ENCODE results near the gene RGCC. TPM values are rescaled to one million over a fixed set of nuclear protein-coding genes. Genes with fewer than 3 reads are reported as not detected.

Gene RGCC
- total RNA-seq, 1 donor from 2014 or later = 212 TPM

GRCh38 chr13:41497436-41497835 lies 40.1 kb downstream of the RGCC start:
- H3K9me3 ChIP-seq = no peaks in the 10 kb centered on the region
- no peak overlapping the region for H3K27ac ChIP-seq
- no peak for DNase-seq (ENCODE audit: extremely low spot score in 2 of 2)
- no peaks in the 10 kb centered on the region for H3K27me3 ChIP-seq
- TF ChIP-seq CTCF (IDR thresholded peaks at IDR 0.05) = no peak
- no peak for TF ChIP-seq POLR2A (IDR thresholded peaks at IDR 0.05)
- no peak for TF ChIP-seq POLR2AphosphoS5 (IDR thresholded peaks at IDR 0.05; ENCODE audit: insufficient read depth in 1 of 2, low read depth in 1 of 2)
- no peaks in the 10 kb centered on the region for H3K36me3 ChIP-seq
- intact Hi-C loops (cut with DNase I) = no loop called here
- H3K4me3 ChIP-seq = no peak overlapping the region
- peaks cover 22% of the 10 kb centered on the region for H3K4me1 ChIP-seq

GRCh38 chr13:41499452-41499851 lies 42.1 kb downstream of the RGCC start:
- no peaks in the 10 kb centered on the region for H3K36me3 ChIP-seq
- no peak overlapping the region for H3K27ac ChIP-seq
- H3K9me3 ChIP-seq = no peaks in the 10 kb centered on the region
- DNase-seq (ENCODE audit: extremely low spot score in 2 of 2) = no peak
- intact Hi-C loops (cut with DNase I) = no loop called here
- no peak overlapping the region for H3K4me3 ChIP-seq
- TF ChIP-seq POLR2A (IDR thresholded peaks at IDR 0.05) (no peak), POLR2AphosphoS5 (IDR thresholded peaks at IDR 0.05; ENCODE audit: insufficient read depth in 1 of 2, low read depth in 1 of 2) (no peak), CTCF (IDR thresholded peaks at IDR 0.05) (no peak)
- no peaks in the 10 kb centered on the region for H3K27me3 ChIP-seq
- peaks cover 18% of the 10 kb centered on the region for H3K4me1 ChIP-seq

GRCh38 chr13:41500511-41500910 lies 43.2 kb downstream of the RGCC start:
- no peak overlapping the region for H3K27ac ChIP-seq

GRCh38 chr13:41501281-41501680 lies 43.9 kb downstream of the RGCC start:
- Histone ChIP-seq H3K27ac (no peak overlapping the region), H3K9me3 (no peaks in the 10 kb centered on the region), H3K27me3 (no peaks in the 10 kb centered on the region), H3K4me3 (no peak overlapping the region), H3K4me1 (peaks cover 6% of the 10 kb centered on the region), H3K36me3 (no peaks in the 10 kb centered on the region)
- TF ChIP-seq CTCF (IDR thresholded peaks at IDR 0.05) = no peak
- TF ChIP-seq POLR2A (IDR thresholded peaks at IDR 0.05) = no peak
- no peak for TF ChIP-seq POLR2AphosphoS5 (IDR thresholded peaks at IDR 0.05; ENCODE audit: insufficient read depth in 1 of 2, low read depth in 1 of 2)
- intact Hi-C loops (cut with DNase I) = no loop called here
- no peak for DNase-seq (ENCODE audit: extremely low spot score in 2 of 2)

More at GRCh38 chr13:41500511-41500910, 43.2 kb downstream of the RGCC start:
- no peak overlapping the region for H3K4me3 ChIP-seq
- intact Hi-C loops (cut with DNase I) = no loop called here
- TF ChIP-seq POLR2A (IDR thresholded peaks at IDR 0.05) (no peak), CTCF (IDR thresholded peaks at IDR 0.05) (no peak), POLR2AphosphoS5 (IDR thresholded peaks at IDR 0.05; ENCODE audit: insufficient read depth in 1 of 2, low read depth in 1 of 2) (no peak)
- H3K9me3 ChIP-seq = no peaks in the 10 kb centered on the region
- H3K27me3 ChIP-seq = no peaks in the 10 kb centered on the region
- H3K4me1 ChIP-seq = peaks cover 7% of the 10 kb centered on the region
- no peak for DNase-seq (ENCODE audit: extremely low spot score in 2 of 2)
- H3K36me3 ChIP-seq = no peaks in the 10 kb centered on the region

GRCh38 chr13:41502031-41502430 lies 44.7 kb downstream of the RGCC start:
- H3K27ac ChIP-seq = no peak overlapping the region
- H3K4me3 ChIP-seq = no peak overlapping the region
- H3K36me3 ChIP-seq = no peaks in the 10 kb centered on the region
- H3K27me3 ChIP-seq = no peaks in the 10 kb centered on the region
- H3K4me1 ChIP-seq = peaks cover 2% of the 10 kb centered on the region
- H3K9me3 ChIP-seq = no peaks in the 10 kb centered on the region
- DNase-seq (ENCODE audit: extremely low spot score in 2 of 2) = no peak
- intact Hi-C loops (cut with DNase I) = no loop called here
- TF ChIP-seq POLR2AphosphoS5 (IDR thresholded peaks at IDR 0.05; ENCODE audit: insufficient read depth in 1 of 2, low read depth in 1 of 2) (no peak), CTCF (IDR thresholded peaks at IDR 0.05) (no peak), POLR2A (IDR thresholded peaks at IDR 0.05) (no peak)
